CD4-positive, alpha-beta T cell treated with Interferon alpha-2 for 1 hour (primary cell): ENCODE results near the gene ZNF688.
"Not testable (repeated sequence)": the region's sequence is repeated elsewhere in the genome, so short reads cannot be mapped to it uniquely, and the experiment has no call there.

ENCODE experiments used
- DNase-seq, 2 donors: peaks; one replicate each; pipeline ENCODE4 v3.0.0-alpha.2; 2020 to 2022

ZNF688 gene

DNA sequence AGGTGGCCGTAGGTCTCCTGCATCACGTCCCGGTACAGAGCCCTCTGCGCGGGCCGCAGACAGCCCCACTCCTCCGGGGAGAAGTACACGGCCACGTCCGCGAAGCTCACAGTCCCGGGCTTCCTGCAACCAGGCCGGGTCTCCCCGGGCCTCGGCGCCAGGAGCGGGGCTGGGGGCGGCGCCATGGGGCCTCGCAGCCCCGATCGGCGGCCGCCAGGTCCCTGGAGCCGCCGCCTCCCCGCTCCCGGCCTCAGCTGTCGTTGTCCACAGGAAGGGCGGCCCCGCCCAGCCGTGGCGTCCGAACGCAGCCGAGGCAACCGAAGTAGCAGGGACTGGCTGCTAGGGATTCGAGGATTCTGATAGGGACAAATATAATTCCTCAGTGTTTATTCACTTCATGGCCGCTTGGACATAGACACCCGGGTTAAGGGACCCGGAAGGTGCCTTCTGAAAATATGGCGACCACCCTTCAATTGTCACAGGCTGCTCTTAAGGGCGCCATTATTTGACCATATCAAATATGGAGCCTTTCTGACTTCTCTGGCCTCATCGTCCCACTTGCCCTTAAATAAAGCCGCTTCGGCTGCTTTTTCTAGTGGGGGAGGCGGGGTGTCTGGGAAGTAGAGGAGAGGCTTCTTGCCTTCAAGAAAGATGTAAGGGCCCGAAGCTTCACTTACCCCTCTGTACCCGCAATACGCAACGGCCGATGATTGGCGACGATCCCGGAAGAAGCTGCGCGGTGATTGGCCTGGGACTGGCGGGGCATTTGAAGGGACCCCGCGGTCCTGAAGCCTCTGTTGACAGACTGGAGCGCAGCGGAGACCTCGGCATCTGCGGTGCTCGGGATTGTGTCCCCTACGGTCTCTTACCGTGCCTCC lies at the start of gene ZNF688:
Gene ZNF688 (minus strand): TSS at position 270 of the 878 bp plus-strand sequence. CDS start 85 bp downstream, at position 185.
- DNase-seq = peak; percentile 98 to 99

DNA sequence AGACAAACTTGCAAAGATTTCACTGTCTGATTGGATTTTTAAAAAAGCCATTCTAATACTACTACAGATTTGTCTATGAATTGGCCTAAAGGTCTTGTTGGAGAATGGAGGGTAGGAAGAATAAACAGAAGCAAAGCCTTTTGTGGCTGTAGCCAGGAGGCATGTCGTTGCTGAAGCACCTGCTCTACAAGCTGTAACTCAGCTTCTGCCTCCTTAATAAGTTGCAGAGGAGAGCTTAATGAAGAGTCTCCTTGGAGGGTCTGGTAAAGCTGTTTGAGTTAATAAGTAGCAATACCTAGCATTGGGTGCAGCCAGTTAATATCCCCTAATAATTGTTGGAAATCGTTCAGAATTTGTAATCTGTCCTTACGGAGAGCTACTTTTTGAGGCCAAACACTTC lies 48.7 kb upstream of the ZNF688 start:
- DNase-seq = no peak

DNA sequence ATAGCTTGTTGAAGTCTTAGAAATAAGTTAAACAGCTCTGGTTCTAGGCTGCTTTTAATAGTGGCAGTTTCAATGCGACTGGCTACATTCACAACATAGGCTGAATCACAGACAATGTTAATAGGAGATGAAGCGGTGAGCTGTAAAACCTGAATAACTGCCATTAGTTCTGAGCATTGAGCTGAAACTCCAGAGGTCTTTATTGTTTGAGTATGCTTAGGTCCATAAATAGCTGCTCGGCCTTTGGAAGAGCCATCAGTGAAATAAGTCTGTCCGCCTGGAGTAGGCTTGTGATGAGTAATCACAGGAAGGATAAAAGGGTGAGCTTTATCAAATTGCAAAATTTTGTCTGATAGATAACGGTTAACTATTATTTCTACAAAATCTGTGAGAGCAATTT lies 48.1 kb upstream of the ZNF688 start:
- no peak for DNase-seq

DNA sequence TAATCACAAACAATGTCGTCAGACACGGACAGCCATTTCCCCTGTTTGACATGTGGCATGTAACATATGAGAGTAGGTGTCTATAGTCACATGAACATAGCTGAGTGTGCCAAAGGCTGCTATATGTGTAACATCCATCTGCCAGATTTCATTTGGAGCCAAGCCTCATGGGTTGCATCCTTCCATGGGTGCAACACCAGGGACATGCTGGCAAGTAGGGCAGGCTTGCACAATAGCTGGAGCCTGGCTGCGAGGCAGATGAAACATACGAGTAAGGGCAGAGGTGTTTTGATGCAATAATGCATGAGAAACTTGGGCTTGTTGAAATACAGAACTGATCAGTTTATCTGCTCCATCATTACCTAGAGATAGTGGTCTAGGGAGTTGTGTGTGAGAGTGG lies 47.7 kb upstream of the ZNF688 start:
- DNase-seq = no peak

DNA sequence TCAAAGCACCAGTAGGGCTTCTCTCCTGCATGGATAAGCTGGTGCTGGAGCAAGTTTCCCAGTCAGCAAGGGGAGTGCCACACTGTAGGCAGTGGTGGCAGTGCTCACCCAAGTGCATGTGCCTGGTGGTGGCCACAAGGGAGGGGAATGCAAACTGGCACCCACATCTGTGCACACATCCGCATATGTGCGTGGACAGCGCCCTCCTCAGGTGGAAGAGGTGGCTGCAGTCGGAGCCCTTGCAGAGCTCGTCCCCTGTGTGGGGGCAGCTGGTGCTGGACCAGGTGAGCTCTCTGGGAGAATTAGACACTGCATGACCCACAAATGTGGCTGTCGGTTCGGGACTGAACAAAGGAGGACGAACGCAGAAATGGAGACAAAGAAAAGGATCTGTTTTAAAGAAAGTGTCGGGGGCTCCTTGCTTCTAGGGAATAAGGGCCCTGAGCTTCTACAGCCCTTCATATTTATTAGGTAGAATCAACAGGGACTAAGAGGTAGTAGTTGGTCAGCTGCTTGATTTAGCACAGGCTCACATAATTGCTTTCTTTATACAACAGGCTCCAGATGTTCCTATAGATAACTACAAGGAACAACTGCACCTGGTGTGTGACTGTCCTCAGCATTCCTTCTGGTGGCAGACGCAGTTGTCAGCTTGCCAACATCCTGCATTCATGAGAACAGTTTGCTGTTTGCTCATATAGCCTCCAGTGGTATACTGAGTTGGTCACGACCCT lies 44.0 kb upstream of the ZNF688 start:
- DNase-seq = peak; percentile 58 to 75

DNA sequence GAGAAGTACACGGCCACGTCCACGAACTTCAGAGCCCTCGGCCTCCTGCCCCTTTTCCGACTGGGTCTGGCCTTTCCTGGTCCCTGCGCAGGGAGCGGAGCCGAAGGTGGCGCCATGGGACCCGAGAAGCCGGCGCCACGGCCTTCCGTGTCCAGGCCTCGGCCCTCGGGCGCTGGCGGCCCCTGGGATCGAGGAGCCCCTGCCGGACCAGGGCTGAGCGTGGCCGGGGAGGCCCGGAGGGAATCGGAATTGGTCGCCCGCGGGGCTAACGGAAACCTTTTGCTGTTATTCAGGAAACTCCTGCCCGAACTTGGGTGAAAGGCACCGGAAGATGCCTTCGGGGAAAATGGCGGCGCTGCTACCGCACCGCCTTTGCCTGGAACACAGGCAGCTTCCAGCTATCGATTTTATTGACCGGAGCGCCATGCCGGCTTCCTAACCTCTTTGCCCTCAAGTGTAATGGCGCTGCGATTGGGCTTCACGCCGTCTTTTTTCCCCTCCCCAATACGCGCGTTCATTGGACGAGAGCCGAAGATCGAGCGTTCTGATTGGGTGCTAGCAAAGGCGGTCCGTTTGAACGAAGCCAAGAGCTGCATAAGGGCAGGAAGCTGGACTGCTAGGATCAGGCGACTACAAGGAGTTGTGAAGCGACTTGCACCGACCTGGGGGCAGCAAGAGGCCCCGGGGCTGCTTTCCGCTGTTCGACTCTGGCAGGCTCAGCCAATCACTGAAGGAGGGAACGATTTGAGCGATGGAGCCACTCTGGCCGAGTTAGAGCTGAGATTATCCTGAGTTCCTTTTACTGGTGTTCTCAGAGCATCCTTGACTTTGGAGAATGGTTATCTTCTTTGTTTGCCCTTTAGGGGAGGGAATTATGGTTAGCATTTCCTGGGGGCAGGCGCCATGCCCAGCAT lies 38.7 kb upstream of the ZNF688 start, which contains the start of gene ZNF689:
Gene ZNF689 (minus strand): TSS at position 464 of the 914 bp plus-strand sequence. CDS start 348 bp downstream, at position 116.
- DNase-seq = peak; percentile 92 to 98

DNA sequence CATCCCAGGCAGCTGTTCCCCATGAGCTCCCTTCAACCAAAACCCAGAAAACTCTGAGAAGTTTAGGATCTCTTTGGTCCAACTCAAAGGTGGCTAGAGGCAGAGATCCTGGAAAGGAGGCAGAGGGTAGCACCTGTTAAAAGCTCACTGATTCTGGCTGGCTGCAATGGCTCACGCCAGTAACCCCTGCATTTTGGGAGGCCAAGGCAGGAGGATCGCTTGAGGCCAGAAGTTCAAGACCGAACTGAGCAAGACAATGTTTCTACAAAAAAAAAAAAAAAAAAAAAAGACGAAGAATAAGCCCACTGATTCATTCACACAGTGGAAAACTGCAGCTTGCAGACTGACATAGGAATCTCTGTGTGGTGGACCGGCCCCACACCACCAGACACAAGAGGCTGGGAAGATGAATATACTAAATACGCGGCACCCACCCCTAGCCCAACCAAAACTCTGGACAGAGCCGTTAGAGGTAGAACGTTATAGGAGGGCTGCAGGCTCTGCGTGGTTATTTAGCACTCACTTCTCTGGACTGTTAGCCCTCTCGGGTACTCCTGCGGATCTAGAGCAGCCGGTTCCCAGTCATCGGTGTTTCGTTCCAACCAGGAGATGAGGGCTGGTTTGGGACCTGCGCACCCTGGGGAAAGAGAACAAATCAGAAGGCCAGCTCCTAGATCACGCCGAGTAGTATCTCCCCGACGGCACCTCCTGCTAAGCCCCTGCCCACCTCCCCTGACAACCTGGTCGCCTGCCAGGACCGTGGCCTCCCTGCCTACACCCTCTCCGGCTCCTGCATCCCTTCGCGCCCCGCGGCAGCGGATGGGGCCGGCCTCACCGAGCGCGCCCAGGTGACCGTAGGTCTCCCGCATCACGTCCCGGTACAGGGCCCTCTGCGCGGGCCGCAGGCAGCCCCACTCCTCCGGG lies 37.8 kb upstream of the ZNF688 start:
- peak; percentile 16 to 51 for DNase-seq

DNA sequence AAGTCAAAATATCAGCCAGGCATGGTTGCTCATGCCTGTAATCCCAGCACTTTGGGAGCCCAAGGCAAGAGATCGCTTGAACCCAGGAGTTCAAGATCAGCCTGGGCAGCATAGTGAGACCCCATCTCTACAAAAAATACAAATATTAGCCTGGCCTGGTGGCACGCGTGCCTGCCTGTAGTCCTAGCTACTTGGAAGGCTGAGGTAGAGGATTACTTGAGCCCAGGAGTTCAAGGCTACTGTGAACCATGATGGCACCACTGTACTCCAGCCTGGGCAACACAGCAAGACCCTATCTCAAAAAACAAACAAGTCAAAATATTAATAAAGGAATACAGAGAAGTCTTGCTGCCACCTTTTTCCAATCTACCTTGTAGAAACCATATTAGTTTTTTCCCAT lies 34.5 kb upstream of the ZNF688 start:
- DNase-seq = no peak

DNA sequence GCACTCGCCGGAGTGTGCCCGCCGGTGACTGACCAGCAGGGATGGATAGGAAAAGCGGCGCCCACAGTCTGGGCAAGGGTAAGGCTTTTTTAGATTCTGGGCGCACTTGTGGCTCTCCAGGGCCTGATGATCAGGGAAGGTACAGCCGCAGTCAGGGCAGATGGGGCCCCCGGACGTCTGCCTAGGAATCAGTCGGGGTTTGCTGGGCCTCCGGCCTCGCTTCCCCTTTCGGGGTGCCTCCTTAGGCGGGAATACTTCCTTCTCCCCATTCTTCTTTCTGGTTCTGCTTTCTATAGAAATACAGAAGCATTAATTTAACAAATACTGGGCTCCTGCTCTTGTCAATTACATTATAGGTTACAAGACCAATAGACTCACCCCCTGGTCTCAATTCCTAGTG lies 33.6 kb upstream of the ZNF688 start:
- DNase-seq = peak in 1 of 2 donors; percentile 7

DNA sequence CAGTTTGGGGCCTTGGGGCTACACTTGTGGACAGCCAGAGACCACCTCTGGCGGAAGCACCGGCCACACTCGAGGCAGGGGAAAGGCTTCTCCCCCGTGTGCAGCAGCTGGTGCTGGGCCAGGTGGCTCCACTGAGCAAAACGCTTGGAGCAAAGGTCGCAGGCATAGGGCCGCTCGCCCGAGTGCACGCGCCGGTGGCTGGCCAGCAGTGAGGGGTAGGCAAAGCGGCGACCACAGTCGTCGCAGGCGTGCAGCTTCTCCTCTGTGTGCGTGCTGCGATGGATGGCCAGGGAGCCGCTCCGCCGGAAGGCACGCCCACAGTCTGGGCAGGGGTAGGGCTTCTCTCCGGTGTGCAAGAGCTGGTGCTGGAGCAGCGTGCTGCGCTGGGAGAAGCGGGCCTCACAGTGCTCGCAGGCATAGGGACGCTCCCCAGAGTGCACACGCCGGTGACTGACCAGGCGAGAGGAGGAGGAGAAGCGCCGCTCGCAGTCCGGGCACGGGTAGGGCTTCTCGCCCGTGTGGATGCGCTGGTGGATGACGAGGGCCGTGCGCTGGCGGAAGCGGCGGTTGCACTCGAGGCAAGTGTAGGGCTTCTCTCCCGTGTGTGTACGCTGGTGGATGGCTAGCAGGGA lies 32.9 kb upstream of the ZNF688 start:
- no peak for DNase-seq

DNA sequence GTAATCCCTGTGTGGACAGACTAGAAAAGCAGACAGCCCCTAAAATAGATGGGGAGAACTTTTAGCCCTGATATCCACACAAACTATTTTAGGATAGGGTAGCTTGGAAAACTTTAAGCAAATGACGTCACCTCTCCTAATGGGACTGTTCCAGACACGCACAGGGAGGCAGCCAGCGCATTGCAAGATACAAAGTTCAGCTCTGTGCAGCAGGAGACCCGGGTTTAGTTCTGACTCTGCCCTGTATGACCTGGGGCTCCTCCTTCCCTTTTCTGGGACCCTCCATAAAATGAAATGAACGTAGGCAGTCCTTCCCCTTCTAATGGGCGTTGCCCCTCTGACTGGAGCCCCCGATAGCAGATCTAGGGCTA lies 32.4 kb upstream of the ZNF688 start:
- DNase-seq = no peak

DNA sequence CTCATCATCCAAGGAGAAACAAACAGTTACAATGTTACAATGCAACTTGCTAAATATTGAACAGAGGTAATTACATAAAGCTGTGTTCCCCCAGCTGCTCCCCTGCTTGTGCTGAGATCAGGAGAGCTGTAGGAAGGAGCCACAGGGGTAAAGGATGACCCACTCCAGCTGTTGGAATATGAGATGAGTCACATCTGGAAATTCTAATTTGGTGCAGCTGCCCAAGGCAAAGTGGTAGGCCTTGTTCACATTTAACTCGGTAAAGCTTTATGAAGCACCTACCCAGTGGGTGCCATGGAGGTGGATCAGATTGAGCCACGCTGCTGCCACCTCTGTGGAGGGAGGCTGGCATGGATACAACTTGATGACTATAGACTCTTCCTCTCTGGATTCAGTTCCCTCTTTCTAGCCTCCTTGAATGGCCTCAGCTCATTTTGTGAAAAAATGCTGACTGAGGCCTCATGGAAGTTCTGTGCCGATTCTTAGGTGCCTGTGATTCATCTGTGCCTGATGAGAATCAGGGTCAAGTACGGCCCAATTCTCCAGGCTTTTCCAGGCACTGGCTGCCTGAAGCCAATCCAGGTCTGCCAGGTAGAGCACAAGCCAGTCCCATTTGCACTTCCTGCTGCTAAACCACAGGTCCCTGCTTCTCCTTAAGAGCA lies 31.2 kb upstream of the ZNF688 start:
- DNase-seq = no peak

DNA sequence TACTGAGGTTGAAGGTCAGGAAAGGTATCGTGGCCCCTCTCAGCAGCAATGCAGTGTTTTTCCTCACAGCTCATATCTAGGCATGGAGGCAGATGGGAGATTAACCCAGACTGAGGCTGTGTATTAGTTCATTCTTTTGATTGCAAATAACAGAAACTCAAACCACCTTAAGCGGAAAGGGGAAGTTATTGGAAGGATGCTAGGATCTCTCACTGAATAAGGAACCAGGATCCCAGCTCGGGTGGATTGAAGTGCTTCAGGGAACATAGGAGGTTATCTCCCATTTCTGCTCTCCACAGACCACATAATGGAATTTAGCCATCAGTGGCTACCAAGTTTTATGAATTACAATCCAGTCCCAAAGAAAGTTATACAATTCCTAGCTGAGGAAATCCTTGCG lies 30.5 kb upstream of the ZNF688 start:
- no peak for DNase-seq

DNA sequence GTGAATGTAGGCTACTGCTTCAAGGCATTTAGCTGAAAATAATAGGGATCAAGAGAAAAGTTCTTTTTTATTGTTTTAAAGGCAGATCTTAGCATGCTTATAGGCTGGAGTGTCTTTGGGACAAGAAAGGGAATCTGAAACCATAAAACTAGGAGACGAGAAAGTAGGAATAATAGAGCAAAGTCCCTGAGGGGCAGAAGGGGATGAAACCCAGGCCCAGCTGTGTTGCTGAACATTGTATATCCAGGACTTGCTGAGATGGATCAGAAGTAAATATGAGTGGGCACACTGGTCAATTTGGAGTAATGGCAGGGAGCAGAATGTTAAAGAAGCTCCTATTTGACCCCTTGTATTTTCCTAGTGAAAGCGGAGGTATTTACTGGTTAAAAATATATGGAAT lies 29.4 kb upstream of the ZNF688 start:
- no peak for DNase-seq

DNA sequence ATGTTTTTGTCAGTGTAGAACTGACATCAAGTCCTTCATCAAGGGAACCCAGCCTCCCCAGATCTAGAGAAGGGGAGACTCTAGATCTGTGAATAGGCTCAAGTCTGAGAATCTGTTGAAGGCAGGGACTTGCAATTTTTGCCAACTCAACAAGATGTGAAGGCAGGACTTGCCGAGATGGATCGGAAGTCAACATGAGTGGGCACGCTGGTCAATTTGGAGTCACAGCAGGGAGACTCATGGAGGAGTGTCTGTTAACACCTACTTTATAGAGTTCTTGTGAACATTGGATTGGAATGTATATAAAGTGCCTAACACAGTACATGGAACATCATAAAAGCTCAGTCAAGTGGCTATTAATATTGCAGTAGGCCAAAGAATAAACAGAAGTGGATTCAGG lies 28.7 kb upstream of the ZNF688 start:
- DNase-seq = no peak

DNA sequence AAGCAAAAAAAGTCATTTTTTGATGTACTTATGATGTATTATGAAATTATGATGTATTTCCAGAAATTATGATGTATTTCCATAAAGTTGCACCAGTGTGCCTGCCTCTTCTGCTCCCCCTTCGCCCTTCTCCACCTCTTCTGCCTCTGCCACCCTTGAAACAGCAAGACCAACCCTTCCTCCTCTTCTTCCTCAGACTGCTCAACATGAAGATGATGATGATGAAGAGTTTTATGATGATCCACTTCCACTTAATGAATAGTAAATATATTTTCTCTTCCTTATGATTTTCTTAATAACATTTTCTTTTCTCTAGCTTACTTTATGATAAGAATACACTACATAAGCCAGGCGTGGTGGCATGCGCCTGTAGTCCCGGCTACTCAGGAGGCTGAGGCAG lies 21.4 kb upstream of the ZNF688 start:
- no peak for DNase-seq

DNA sequence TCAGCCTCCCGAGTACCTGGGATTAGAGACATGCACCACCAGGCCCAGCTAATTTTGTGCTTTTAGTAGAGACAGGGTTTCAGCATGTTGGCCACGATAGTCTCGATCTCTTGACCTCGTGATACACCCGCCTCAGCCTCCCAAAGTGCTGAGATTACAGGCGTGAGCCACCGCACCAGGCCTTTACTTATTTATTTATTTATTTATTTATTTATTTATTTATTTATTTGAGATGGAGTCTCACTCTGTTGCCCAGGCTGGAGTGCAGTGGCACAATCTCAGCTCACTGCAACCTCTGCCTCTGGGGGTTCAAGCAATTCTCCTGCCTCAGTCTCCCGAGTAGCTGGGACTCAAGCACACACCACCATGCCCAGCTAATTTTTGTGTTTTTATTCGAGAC lies 19.4 kb upstream of the ZNF688 start:
- DNase-seq = not testable (repeated sequence)

DNA sequence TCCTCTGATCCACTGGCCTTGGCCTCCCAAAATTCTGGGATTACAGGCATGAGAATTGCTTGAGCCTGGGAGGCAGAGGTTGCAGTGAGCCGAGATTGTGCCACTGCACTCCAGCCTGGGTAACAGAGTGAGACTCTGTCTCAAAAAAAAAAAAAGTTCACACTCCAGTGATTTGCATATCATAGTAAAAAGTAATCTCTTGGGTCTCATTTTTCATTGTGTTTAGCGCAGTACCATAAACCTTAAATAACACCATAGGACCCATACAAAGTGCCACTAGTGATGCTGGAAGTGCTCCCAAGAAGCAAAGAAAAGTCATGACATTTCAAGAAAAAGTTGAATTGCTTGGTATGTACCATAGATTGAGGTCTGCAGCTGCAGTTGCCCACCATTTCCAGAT lies 18.1 kb upstream of the ZNF688 start:
- not testable (repeated sequence) for DNase-seq

DNA sequence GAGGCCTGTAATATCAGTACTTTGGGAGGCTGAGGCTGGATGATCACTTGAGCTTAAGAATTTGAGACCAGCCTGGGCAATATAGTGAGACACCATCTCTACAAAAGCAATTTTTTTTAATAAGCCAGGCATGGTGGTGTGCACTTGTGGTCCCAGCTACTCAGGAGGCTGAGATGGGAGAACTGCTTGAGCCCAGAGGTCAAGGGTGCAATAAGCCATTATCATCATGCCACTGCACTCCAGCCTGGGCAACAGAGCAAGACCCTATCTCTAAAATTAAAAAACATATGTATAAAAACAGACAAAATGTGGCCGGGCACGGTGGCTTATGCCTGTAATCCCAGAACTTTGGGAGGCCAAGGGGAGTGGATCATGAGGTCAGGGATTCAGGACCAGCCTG lies 17.1 kb upstream of the ZNF688 start:
- DNase-seq = no peak

DNA sequence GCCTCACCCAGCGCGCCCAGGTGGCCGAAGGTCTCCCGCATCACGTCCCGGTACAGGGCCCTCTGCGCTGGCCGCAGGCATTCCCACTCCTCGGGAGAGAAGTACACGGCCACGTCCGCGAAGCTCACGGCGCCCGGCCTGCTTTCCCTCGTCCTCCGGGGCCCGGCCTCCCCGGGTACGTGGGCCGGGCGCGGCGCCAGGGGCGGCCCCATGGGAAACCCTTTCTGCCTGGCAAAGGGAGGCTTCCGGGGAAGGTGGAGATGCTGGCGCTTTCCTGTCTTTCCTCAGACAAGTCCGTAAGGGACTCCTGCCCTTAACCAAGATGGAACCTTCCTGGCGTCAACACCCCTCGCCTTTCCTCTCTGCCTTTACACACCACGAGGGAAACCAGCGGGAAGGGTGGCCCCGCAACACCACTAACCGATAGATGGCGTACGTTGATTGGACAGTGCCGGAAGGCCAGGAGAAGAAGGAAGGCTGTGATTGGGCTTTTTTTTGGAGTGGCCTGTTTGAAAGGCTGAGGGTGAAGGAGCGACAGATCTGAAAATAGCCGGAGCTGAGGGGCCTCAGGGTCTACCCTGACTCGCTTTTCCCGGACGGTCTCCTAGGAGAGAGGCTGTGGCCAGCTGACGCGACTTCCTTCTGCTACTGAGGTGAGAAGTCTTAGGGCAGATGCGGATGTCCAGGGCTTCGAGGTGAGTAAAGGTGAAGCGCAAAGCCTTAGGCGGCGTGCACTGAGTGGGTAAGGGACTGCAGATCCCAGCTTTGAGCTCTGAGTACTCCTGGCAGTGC lies 14.1 kb upstream of the ZNF688 start, which contains the start of gene ZNF785:
Gene ZNF785 (minus strand): TSS at position 298 of the 792 bp plus-strand sequence. CDS start 86 bp downstream, at position 212.
- peak; percentile 96 to 97 for DNase-seq
